AG04450 (cell line): ENCODE data around the gene LY6G5B. TPM values are rescaled to one million over a fixed set of nuclear protein-coding genes. Genes with fewer than 3 reads are reported as not detected.
A peak's percentile ranks its signal among the peaks of the same experiment; 100 is the strongest.

Experiments used
- CTCF ChIA-PET: fragments of 300-600, 350-600 bp; formaldehyde crosslinking; extraction: SDS; loops from one replicate; lab custom pipeline; 2022; ENCODE audit warnings: antibody characterized with exemption, inconsistent platforms; lab: Charles Lee
- POLR2A ChIA-PET: fragments of 350-600 bp; formaldehyde crosslinking; extraction: SDS; loops from one replicate; lab custom pipeline; 2021; ENCODE audit warnings: antibody characterized with exemption, inconsistent platforms; lab: Yijun Ruan, JAX
- DNase-seq: peaks from one replicate; pipeline ENCODE4 v3.0.0-alpha.2; 2011; ENCODE audit warnings: low read depth, low spot score
- H3K27ac ChIP-seq: one replicate; pipeline ENCODE4 v1.5.1; 2012; ENCODE audit warnings: low read depth, low read length, control low read depth
- H3K27me3 ChIP-seq: one replicate; pipeline ENCODE4 v1.6.0; 2012; ENCODE audit warnings: low read length; ENCODE audit not compliant: control insufficient read depth, insufficient read depth
- H3K4me3 ChIP-seq: 2 replicates; pipeline ENCODE4 v1.5.1; 2011; ENCODE audit warnings: mild to moderate bottlenecking, low read depth, low read length, control low read depth
- H3K9me3 ChIP-seq: 2 replicates; pipeline ENCODE4 v1.5.1; 2012; ENCODE audit warnings: low read length; ENCODE audit not compliant: control insufficient read depth, insufficient read depth
- polyA plus RNA-seq: library from polyadenylated mRNA; depleted of rRNA; stranded (reverse); fragments of >200 nt; gene quantifications from 2 replicates; pipeline ENCODE4 v1.2.3, GENCODE V29; 2011
- TF ChIP-seq, protein P1 (sequence below): IDR thresholded peaks from 2 replicates; pipeline ENCODE4 v1.5.1; 2011; ENCODE audit warnings: low read depth, low read length, control low read depth, inconsistent platforms

LY6G5B gene
- polyA plus RNA-seq, 1 experiment: 5.5 TPM

DNA sequence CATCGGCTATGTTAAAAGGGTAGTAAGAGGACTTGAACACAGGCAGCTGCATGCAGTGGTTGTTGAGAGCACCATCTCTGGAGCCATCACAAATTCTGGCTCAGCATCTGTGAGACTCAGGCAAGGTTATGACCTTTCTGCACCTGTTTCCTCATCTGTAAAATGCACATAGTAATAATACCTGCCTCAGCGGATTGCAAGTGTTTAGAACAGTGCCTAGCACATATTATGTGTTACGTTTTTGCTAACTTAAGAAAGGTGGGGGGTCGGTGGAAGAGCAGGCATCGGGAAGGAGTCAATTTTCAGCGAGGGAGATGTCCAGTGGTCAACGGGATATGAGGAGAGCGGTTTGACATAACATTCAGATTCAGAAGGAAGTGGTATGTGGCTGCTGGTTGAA lies 8.2 kb downstream of the LY6G5B start:
- POLR2A ChIA-PET: no interaction called here
- H3K27ac ChIP-seq: no peak overlapping the region
- H3K4me3 ChIP-seq: no peak overlapping the region
- H3K9me3 ChIP-seq: no peaks in the 10 kb centered on the region
- no peak for DNase-seq
- no peaks in the 10 kb centered on the region for H3K27me3 ChIP-seq
- TF ChIP-seq, protein P1, sequence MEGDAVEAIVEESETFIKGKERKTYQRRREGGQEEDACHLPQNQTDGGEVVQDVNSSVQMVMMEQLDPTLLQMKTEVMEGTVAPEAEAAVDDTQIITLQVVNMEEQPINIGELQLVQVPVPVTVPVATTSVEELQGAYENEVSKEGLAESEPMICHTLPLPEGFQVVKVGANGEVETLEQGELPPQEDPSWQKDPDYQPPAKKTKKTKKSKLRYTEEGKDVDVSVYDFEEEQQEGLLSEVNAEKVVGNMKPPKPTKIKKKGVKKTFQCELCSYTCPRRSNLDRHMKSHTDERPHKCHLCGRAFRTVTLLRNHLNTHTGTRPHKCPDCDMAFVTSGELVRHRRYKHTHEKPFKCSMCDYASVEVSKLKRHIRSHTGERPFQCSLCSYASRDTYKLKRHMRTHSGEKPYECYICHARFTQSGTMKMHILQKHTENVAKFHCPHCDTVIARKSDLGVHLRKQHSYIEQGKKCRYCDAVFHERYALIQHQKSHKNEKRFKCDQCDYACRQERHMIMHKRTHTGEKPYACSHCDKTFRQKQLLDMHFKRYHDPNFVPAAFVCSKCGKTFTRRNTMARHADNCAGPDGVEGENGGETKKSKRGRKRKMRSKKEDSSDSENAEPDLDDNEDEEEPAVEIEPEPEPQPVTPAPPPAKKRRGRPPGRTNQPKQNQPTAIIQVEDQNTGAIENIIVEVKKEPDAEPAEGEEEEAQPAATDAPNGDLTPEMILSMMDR: no peak
- CTCF ChIA-PET: no interaction called here

DNA sequence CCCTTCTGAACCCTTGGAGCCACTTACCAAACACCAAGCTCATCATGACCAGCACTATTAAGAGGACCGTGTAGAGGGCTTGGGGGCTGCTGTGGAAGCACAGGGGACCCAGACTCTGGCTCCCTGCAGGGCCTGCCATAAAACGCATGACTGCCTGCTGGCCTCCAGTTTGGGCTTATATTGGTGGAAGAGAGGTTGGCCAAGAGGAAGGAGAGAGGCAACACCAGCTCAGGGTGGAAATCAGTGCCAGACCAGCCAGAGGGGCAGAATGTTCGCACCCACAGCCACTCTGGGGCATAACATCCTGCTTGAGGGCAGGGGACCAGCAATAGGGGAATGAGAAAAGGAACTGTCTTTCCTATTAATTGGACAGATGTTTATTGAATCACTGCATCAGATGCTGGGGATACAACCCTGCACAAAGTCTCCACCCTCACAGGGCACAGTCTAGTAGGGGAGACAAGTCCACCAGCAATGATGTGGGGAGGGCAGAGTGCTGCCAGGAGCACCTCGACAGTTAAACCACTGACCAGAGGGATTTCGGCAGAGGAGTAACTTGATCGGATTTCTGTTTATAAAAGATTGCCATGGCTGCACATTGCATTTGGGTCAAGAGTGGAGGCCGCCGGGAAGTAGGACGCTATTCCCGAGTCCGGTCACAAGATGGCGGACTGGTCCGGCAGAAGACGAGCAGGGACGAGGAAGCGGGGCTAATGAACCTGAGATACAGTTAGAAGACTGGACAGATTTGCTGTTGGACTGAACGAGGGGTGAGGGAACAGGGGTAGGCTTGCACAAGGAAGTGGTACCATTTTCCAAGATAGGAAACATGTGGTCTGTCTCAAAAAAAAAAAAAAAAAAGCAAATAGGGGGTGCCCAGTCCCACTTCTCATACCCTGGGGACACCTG lies 10.7 kb downstream of the LY6G5B start, which contains the start of gene LY6G5C:
TSS of gene LY6G5C (minus strand) at position 842 of the 909 bp plus-strand sequence. CDS start at position 148, 694 bp downstream.
- Histone ChIP-seq H3K27me3 (no peaks in the 10 kb centered on the region), H3K9me3 (no peaks in the 10 kb centered on the region), H3K27ac (peak within 1 kb of the TSS; percentile 78), H3K4me3 (peak within 1 kb of the TSS; percentile 57)
- TF ChIP-seq, protein P1: peak; percentile 66
- ChIA-PET CTCF (interaction anchor here (0.6 to 2.1 kb wide), 16 partner anchors 10 to 272 kb away, joined by 3 to 9 read pairs (median 4); partner anchors contain the start of genes LSM2 and LY6G5B), POLR2A (interaction anchor here (0.8 kb wide), 2 partner anchors 23 to 155 kb away, joined by 3 to 10 read pairs; partner anchors contain the start of gene ABHD16A)
- DNase-seq: peak; percentile 91

DNA sequence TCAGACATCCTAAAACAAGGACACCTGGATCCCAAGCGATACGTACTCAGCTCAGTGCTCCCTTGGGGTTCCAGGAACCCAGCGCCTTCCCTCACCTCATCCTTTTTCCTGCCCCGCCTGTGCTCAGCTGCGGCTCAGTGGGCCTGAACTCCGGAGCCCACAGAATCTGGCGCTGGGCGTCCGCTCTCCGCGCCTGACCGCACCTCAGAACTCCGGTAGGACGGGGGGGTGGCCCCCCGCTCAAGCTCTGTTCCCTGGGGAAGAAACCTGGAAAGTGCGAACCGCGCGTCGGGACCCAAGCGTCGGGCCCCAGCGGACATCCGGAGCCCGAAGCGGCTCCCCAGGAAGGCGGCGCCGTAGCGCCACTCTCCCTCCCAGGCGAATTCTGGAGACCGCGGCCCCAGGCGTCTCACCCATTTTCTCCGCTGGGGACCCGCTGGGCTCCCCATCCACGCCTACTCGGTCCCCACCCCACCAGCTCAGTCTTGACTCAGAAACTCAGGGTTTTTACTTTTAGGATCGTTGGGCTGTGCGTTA lies 11.4 kb downstream of the LY6G5B start:
- no peaks in the 10 kb centered on the region for H3K9me3 ChIP-seq
- DNase-seq: no peak
- peak overlapping the region; percentile 78 for H3K27ac ChIP-seq
- ChIA-PET CTCF (interaction anchor here (0.7 to 2.1 kb wide), 13 partner anchors 9 to 271 kb away, joined by 3 to 9 read pairs (median 5); partner anchors contain the start of genes LSM2 and LY6G5B), POLR2A (interaction anchor here (0.6 to 0.8 kb wide), 3 partner anchors 22 to 168 kb away, joined by 3 to 10 read pairs (median 6); partner anchors contain the start of gene ABHD16A)
- peak overlapping the region; percentile 57 for H3K4me3 ChIP-seq
- TF ChIP-seq, protein P1: no peak; the same call in 1 of the 2 replicates
- no peaks in the 10 kb centered on the region for H3K27me3 ChIP-seq

DNA sequence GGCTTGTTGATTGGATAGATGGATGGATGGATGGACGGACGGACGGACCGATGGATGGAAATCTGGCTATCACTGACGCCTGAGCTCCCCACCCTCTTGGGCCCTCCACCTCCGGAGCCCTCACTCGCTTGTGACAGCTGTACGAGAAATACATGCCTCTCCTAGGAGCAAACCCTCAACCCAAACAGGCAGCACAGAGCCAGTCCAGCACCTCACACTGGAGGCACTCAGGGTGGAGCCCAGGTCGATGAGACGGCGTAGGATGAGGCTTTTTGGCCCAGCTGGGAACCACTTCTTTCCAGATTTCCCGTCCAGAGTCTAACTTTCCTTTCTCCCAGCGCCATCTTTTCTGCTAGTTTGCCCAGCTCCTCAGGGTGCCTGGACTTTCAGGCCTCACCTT lies 13.8 kb downstream of the LY6G5B start:
- Histone ChIP-seq H3K27ac (no peak overlapping the region), H3K9me3 (no peaks in the 10 kb centered on the region), H3K4me3 (no peak overlapping the region), H3K27me3 (no peaks in the 10 kb centered on the region)
- CTCF ChIA-PET: no interaction called here
- POLR2A ChIA-PET: no interaction called here
- no peak for DNase-seq
- TF ChIP-seq, protein P1: no peak
